Measurements from ENCODE around the gene EEPD1. TPM values are rescaled to one million over a fixed set of nuclear protein-coding genes. Genes with fewer than 3 reads are reported as not detected.
"Not testable (repeated sequence)": the region's sequence is repeated elsewhere in the genome, so short reads cannot be mapped to it uniquely, and the experiment has no call there.

EEPD1 gene
- total RNA-seq, 4 donors from 2014 or later = 2.2 to 9.3 (median 6.2) TPM

DNA sequence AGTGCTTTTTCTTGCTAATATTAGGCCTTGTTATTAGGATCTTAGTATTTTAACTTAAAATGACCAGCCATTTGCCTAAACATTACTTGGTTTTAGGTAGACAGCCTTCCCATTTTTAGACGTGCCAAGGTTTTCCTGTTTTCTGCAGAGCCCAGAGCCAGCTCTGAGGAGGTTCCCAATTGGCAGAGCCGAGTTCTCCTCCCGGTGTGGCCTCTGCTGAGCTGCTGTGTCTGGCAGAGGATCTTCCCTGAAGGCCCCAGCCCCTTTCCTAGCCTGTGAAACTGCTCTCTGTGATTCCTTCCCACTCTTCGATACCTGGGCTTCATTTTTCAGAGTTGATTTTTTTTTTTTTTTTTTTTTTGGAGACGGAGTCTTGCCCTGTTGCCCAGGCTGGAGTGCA lies 91.4 kb downstream of the EEPD1 start:
- no peak overlapping the region for H3K27ac ChIP-seq
- H3K4me3 ChIP-seq (replicated peaks in 1 of 3) = no peak overlapping the region
- H3K36me3 ChIP-seq = no peaks in the 10 kb centered on the region
- DNase-seq = no peak
- H3K4me1 ChIP-seq = no peaks in the 10 kb centered on the region
- intact Hi-C loops (cut with DNase I) = no loop called here
- no peak for TF ChIP-seq CTCF (IDR thresholded peaks at IDR 0.05)
- TF ChIP-seq POLR2A (IDR thresholded peaks at IDR 0.05) = no peak
- H3K27me3 ChIP-seq = no peaks in the 10 kb centered on the region
- no peaks in the 10 kb centered on the region for H3K9me3 ChIP-seq
- WGBS, 2 donors = 68 to 90% methylated on average over 5 of the region's 5 CpGs

GRCh38 chr7:36245684-36246299 lies 92.7 kb downstream of the EEPD1 start:
- no peak overlapping the region for H3K27ac ChIP-seq
- no peaks in the 10 kb centered on the region for H3K36me3 ChIP-seq
- TF ChIP-seq CTCF (IDR thresholded peaks at IDR 0.05) (no peak), POLR2A (IDR thresholded peaks at IDR 0.05) (no peak)
- no peak overlapping the region for H3K4me3 ChIP-seq (replicated peaks in 1 of 3)
- DNase-seq = no peak
- WGBS, 2 donors = 65 to 87% methylated on average over 4 of the region's 4 CpGs
- H3K9me3 ChIP-seq = no peaks in the 10 kb centered on the region
- H3K27me3 ChIP-seq = no peaks in the 10 kb centered on the region
- no peaks in the 10 kb centered on the region for H3K4me1 ChIP-seq
- intact Hi-C loops (cut with DNase I) = no loop called here

DNA sequence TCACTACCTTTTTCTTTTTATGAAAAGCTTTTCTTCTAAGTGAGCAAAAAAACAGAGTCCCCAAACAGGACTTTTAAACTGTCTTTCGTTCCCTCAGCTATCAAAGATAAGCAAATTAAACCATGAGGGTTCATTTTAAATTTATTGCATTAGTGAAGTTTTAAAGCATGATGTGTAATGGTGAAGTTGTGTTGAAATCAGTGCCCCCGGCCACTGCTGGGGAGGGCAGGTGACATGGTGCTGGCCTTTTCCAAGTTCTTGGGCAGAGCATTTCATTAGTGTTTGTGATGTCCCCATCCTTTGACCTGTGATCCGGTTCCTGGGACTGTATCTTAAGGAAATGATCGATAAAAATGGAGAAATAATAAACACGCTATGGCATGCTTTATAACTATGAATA lies 96.0 kb downstream of the EEPD1 start:
- DNase-seq = no peak
- no peaks in the 10 kb centered on the region for H3K4me1 ChIP-seq
- no peaks in the 10 kb centered on the region for H3K36me3 ChIP-seq
- 76 to 79% methylated on average over 5 of the region's 5 CpGs for WGBS, 2 donors
- H3K9me3 ChIP-seq = no peaks in the 10 kb centered on the region
- no peak overlapping the region for H3K4me3 ChIP-seq (replicated peaks in 1 of 3)
- no peak overlapping the region for H3K27ac ChIP-seq
- TF ChIP-seq POLR2A (IDR thresholded peaks at IDR 0.05) (no peak), CTCF (IDR thresholded peaks at IDR 0.05) (no peak)
- H3K27me3 ChIP-seq = no peaks in the 10 kb centered on the region
- intact Hi-C loops (cut with DNase I) = no loop called here

- no peaks in the 10 kb centered on the region for H3K36me3 ChIP-seq
- TF ChIP-seq POLR2A (IDR thresholded peaks at IDR 0.05) = no peak
- no peak for TF ChIP-seq CTCF (IDR thresholded peaks at IDR 0.05)
- intact Hi-C loops (cut with DNase I) = no loop called here
- H3K9me3 ChIP-seq = no peaks in the 10 kb centered on the region
- no peaks in the 10 kb centered on the region for H3K27me3 ChIP-seq
- no peak for DNase-seq
- WGBS, 2 donors = 96 to 100% methylated on average over 1 of the region's 1 CpG
- H3K27ac ChIP-seq = no peak overlapping the region
- peaks cover 5 to 9% of the 10 kb centered on the region in 2 donors for H3K4me1 ChIP-seq
- H3K4me3 ChIP-seq (replicated peaks in 1 of 3) = no peak overlapping the region
These were observed 100.6 kb downstream of the EEPD1 start for GRCh38 chr7:36253699-36254098.

- peak; percentile 91 for DNase-seq
- H3K27ac ChIP-seq; H3K27me3 ChIP-seq; H3K9me3 ChIP-seq; H3K4me3 ChIP-seq (replicated peaks in 1 of 3); intact Hi-C loops (cut with DNase I); H3K36me3 ChIP-seq: not testable (repeated sequence)
- 32 to 41% methylated on average over 15 to 17 of the region's 18 CpGs for WGBS, 2 donors
- peaks cover 10 to 35% of the 10 kb centered on the region in 2 donors for H3K4me1 ChIP-seq
These were observed 105.6 kb downstream of the EEPD1 start for GRCh38 chr7:36258510-36259259.

Measured in thyroid gland (tissue), 4 donors.